ENCODE results near the gene EIF4E3.

EIF4E3 gene

DNA sequence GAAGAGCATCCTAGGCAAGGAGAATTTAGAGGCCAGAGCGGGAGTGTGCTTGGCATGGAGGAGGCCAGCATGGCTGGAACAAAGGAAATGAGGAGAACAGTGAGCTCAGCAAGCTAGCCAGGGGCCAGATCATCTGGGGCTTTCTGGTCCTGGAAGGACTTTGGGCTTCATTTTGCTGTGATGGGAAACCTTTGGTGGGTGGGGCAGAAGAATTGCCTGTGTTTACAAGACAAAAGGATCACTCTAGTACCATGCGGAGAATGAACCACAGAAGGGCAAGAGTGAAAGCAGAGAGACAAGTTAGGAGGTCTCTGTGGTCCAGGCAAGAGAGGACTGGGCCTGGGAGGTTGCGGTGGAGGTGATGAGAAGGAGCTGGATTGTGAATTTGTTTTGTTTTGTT, 80.1 kb downstream of the EIF4E3 start:
- no peak for DNase-seq

DNA sequence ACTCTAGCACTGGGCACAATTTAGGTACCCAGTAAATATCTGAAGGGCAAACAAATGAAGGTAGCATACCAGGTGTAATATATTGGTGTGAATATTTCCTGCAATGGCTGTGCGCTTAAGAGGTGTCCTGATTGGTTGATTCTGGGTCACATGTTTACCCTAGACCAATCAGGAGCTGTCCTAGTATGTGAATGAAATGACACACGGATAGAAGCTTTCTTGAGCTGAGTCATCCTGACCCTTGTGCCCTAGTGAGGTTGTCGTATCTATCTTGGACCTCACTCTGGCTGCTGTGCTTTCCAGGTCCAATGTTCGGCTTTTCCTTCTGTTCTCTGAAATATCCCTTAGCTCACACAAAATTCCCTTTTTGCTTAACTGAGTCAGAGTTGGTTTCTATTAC, 83.5 kb downstream of the EIF4E3 start:
- DNase-seq: no peak

DNA sequence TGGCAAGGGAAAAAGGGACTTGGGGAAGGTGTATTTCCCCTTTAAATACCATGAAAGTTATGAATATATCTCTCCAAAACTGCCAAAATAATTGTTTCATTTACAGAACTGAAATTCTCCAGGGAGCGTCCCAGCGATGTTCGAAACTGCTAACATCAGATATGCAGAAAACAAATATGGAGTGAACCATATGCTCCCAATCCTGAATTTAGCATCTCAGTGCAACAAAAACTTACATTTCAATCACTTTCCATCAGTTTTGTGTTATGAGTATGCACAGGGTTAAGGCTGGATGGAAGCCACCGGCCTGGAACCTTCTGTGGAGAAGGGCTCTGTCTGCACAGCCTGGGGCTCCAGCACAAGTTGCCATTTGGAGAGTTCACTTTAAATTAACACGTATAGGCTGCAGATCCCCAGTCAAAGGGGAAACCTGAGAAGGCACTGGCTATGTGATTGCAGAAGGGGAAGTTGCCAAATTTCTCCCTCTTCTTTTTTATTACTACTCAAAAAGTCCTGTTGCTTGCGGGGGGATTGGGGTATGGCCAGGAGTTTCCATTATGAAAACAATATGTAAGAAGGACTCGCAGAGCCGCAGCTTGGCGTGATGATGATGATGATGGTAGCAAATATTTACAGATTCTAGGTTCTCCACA, 84.7 kb downstream of the EIF4E3 start:
- no peak for DNase-seq

DNA sequence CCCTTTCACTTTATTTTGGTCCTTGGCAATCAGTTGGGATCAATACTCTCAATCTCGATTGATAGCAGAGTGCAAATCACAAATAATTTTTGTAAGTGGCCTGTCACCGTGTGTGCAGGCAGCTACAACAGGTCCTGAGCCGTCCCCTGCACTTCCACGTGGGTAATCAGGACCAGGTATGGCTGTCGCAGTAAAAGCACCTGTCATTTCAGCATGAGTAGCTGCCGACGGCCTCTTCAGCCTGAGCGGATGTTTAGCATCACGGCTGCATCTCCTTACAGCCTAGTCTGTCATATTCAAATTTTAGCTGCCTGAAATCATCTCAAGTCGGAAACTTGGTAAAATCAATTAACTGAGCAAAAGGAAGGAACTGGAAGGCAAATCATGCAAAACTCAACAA, 88.7 kb downstream of the EIF4E3 start:
- DNase-seq: peak in 2 of 3 experiments; percentile 13 to 33

GRCh38 chr3:71636001-71636400, 89.2 kb downstream of the EIF4E3 start:
- no peak for DNase-seq

DNA sequence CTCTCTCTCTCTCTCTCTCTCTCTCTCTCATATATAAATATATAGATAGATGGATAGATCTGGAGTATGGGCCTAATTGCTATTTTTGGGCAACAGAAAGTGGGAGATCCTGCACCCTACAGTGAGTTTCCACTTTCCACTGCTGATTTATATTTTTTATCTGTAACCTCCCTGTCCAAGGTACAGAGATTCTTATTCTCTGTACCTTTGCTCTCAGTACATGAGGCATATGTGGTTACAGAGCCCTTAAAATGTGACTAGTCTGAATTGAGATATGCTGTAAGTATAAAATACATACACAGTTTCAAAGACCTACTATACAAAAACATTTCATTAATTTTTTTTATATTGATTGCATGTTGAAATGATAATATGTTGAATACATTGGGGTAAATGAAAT, 90.5 kb downstream of the EIF4E3 start:
- no peak for DNase-seq

- DNase-seq: no peak
These were observed 95.5 kb downstream of the EIF4E3 start for GRCh38 chr3:71629711-71630110.

DNA sequence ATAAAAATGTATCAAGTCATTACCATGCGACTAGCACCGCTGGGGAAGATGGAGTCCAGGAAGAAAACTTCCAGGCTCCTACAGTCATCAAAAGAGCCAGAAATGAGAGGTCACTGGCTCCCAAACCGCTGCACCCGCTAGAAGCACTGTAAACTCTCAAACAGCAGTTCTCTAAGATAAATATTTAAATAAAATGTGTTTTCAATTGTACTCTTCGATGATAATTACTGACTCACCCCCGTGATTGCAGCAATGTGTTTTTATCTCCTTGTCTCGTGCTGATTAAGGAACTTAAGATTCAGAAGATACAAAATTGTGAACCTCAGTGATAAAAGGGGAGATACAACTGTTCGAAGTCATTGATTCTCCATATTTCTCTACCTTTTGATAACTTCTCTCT, 95.9 kb downstream of the EIF4E3 start:
- peak in 1 of 3 experiments; percentile 18 for DNase-seq

- DNase-seq: peak in 2 of 3 experiments; percentile 6 to 33
These were observed 96.7 kb downstream of the EIF4E3 start for GRCh38 chr3:71628522-71628921.

DNA sequence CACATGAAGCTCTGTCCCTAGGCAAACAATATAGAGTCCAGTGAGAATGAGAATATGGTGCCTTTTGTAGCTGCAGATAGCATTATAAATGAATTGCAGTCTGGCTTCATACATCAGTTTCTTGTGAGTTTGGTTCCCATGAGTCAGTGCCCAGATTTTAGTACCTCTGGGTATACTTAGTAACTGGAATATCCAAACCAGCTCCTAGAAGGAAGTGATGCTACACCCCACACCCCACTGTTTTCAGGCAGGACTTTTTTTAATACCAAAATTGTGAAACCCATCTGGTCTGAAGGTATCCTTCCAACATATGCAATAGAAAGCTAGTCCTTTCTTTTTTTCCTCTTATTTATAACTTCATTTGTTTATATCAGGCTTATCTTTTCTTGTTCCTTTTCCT, 99.5 kb downstream of the EIF4E3 start:
- no peak for DNase-seq

All from NCI-H1417 (cell line).